Uterus (tissue), 4 donors: ENCODE results near the gene TXNRD3. TPM values are rescaled to one million over a fixed set of nuclear protein-coding genes. Genes with fewer than 3 reads are reported as not detected.

ENCODE experiments used
- DNase-seq, 2 donors: peaks; one replicate each; pipeline ENCODE4 v3.0.0-alpha.2; 2019 to 2020
- H3K27ac ChIP-seq, 2 donors: fragments of 200-600 bp; sonication (generic); 1 replicate in 1 of 2; 2 replicates in 1 of 2; pipeline ENCODE4 v1.5.1; 2016 to 2018
- H3K27me3 ChIP-seq, 2 donors: fragments of 200-600 bp; sonication (generic); one replicate each; pipeline ENCODE4 v1.5.1; 2018 to 2019; ENCODE audit warnings: control low read depth in 1 of 2
- H3K36me3 ChIP-seq, 2 donors: fragments of 200-600 bp; sonication (generic); one replicate each; pipeline ENCODE4 v1.5.1; 2019; ENCODE audit warnings: control low read depth in 1 of 2
- H3K4me1 ChIP-seq, 2 donors: fragments of 200-600 bp; sonication (generic); one replicate each; pipeline ENCODE4 v1.5.1; 2018 to 2019; ENCODE audit warnings: control low read depth in 1 of 2
- H3K4me3 ChIP-seq, 2 donors: fragments of 200-600 bp; sonication (generic); 1 replicate in 1 of 2; 2 replicates in 1 of 2; pipeline ENCODE4 v1.5.1; 2018 to 2019; ENCODE audit warnings: mild to moderate bottlenecking in 1 of 2
- H3K9me3 ChIP-seq, 2 donors: fragments of 200-600 bp; sonication (generic); one replicate each; pipeline ENCODE4 v1.5.1; 2019; ENCODE audit warnings: control low read depth in 1 of 2
- POLR2A ChIP-seq, 2 donors: fragments of 450-650 bp; IDR thresholded peaks; one replicate each; pipeline ENCODE4 v1.6.1; 2016; ENCODE audit warnings: antibody characterized with exemption in 2 of 2, mild to moderate bottlenecking in 1 of 2, moderate library complexity in 1 of 2
- intact Hi-C: fragments of 100-400 bp; cut with DNase I; formaldehyde crosslinking; loops from one replicate; pipeline ENCODE4 v1.15.1; 2023; ENCODE audit warnings: low total_unique reads
- total RNA-seq, 4 donors: library from RNA; depleted of rRNA in 3 of 4; stranded (reverse); fragments of >200 nt in 3 of 4; gene quantifications; one replicate each; pipeline versions ENCODE4 v1.1.0 to v1.2.4, GENCODE V29; 2014 to 2023
- TF ChIP-seq, protein P1 (sequence below), 4 experiments: fragments of 200-600 bp in 2 of 4; fragments of 450-650 bp in 2 of 4; sonication (generic) in 2 of 4; IDR thresholded peaks; one replicate each; pipeline ENCODE4 v1.5.1; 2016 to 2019; ENCODE audit warnings: antibody characterized with exemption in 4 of 4, mild to moderate bottlenecking in 2 of 4, moderate library complexity in 1 of 4
- donor health status: DM: yes; HTN: yes; CAD: no.

The TXNRD3 gene
- total RNA-seq, 4 donors from 2014 or later = 13.8 to 31.2 (median 17.8) TPM

DNA sequence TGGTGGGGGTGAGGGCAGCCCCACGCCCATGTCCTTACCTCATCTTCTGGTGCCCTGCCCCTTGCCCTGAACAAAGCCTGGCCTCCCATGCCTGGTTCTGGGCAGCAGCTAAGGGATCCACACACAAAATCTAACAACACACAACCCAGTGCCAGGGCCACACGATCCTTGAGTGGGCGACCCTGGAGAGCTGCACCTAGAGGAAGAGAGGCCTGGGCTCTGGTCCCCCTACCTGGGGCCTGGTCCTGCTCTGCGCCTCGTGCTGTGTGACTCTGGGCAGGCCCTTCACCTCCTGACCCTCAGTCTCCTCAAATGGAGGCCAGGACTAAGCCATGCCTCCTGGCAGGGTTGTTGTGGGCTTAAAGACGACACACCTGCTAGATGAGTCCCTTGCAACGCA is 76.2 kb downstream of the TXNRD3 start:
- Histone ChIP-seq H3K4me3 (no peak overlapping the region), H3K27me3 (no peaks in the 10 kb centered on the region), H3K4me1 (no peaks in the 10 kb centered on the region), H3K27ac (no peak overlapping the region), H3K36me3 (no peaks in the 10 kb centered on the region), H3K9me3 (no peaks in the 10 kb centered on the region)
- TF ChIP-seq, protein P1, sequence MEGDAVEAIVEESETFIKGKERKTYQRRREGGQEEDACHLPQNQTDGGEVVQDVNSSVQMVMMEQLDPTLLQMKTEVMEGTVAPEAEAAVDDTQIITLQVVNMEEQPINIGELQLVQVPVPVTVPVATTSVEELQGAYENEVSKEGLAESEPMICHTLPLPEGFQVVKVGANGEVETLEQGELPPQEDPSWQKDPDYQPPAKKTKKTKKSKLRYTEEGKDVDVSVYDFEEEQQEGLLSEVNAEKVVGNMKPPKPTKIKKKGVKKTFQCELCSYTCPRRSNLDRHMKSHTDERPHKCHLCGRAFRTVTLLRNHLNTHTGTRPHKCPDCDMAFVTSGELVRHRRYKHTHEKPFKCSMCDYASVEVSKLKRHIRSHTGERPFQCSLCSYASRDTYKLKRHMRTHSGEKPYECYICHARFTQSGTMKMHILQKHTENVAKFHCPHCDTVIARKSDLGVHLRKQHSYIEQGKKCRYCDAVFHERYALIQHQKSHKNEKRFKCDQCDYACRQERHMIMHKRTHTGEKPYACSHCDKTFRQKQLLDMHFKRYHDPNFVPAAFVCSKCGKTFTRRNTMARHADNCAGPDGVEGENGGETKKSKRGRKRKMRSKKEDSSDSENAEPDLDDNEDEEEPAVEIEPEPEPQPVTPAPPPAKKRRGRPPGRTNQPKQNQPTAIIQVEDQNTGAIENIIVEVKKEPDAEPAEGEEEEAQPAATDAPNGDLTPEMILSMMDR (IDR thresholded peaks at IDR 0.05) = no peak
- TF ChIP-seq POLR2A (IDR thresholded peaks at IDR 0.05) = no peak
- DNase-seq = no peak
- intact Hi-C loops = no loop called here

DNA sequence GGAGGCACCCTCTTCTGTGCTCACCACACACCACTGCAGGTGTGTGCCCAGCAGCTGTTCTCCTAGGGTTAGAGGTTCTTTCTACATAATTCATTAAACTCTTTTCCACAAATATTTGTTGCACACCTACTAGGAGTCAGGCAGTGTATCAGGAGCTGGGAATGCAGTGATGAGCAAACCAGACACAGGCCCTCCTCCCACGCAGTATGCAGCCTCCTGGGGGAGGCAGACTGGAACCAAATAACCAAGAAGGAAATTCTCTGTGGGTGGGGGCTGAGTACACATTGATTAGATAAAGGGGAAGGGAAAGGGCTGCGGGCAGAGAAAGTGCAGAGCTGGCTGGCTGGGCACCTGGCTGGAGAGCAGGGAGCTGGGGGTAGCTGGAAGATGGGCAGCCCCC is 77.7 kb downstream of the TXNRD3 start:
- no peak for DNase-seq
- no peaks in the 10 kb centered on the region for H3K36me3 ChIP-seq
- H3K27ac ChIP-seq = no peak overlapping the region
- H3K4me3 ChIP-seq = no peak overlapping the region
- TF ChIP-seq, protein P1 (IDR thresholded peaks at IDR 0.05) = no peak
- no peaks in the 10 kb centered on the region for H3K27me3 ChIP-seq
- H3K9me3 ChIP-seq = no peaks in the 10 kb centered on the region
- intact Hi-C loops = no loop called here
- no peaks in the 10 kb centered on the region for H3K4me1 ChIP-seq

DNA sequence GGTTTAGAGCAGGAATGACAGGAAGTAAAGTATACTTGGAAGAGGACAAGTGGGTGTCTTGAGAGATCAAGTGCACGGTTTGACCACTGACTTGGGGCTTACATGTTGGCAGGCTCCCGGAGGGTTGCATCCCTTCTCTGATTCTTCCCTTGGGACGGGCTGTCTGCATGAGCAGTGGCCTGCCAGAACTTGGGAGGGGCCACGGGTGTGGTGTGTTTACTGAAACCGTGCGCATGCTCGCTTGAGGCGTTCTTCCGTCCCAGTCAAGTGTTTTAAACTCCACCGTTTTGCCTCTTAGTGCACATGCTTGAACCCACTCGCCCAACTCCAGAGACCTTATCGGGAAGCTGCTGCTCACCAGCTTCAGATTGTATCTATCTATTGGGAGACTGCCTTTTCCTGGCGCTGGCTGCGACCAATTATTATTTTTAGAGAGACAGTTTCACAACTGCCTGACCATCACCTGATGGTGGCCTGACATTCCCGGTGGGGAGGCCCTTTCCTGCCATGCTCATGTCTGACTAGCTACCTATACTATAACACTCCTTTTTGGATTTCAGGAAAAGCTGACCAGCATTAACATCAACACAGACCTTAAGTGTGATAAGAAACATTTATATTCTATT is 81.3 kb downstream of the TXNRD3 start:
- no peak overlapping the region for H3K27ac ChIP-seq
- no peak for DNase-seq
- no peaks in the 10 kb centered on the region for H3K36me3 ChIP-seq
- H3K27me3 ChIP-seq = no peaks in the 10 kb centered on the region
- no peaks in the 10 kb centered on the region for H3K9me3 ChIP-seq
- intact Hi-C loops = no loop called here
- no peaks in the 10 kb centered on the region for H3K4me1 ChIP-seq
- H3K4me3 ChIP-seq = no peak overlapping the region
- TF ChIP-seq POLR2A (IDR thresholded peaks at IDR 0.05) = no peak
- TF ChIP-seq, protein P1 (IDR thresholded peaks at IDR 0.05) = no peak

DNA sequence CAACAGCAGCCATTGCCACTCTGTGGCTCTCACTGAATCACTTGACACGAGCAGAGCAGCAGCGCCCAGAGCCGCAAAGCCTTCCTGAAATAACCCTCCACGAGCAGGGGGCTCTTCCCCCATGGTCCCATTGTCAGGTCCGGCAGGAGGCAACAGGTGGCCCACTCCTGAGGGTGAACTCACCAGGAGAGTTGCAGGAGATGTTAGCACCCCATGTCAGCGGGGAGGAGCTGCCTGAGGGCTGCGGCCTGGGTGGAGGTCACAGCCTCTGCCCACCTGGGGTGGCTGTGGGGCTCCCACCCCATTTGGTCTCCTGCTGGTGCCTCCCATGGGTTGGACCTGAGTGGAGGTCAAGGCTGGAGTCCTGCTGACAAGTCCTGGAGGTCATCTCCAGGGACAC is 83.8 kb downstream of the TXNRD3 start:
- no peak for DNase-seq
- no peak for TF ChIP-seq POLR2A (IDR thresholded peaks at IDR 0.05)
- TF ChIP-seq, protein P1 (IDR thresholded peaks at IDR 0.05) = no peak
- H3K27ac ChIP-seq = no peak overlapping the region
- no peak overlapping the region for H3K4me3 ChIP-seq
- H3K27me3 ChIP-seq = no peaks in the 10 kb centered on the region
- intact Hi-C loops = no loop called here
- no peaks in the 10 kb centered on the region for H3K9me3 ChIP-seq
- no peaks in the 10 kb centered on the region for H3K36me3 ChIP-seq
- H3K4me1 ChIP-seq = no peaks in the 10 kb centered on the region

DNA sequence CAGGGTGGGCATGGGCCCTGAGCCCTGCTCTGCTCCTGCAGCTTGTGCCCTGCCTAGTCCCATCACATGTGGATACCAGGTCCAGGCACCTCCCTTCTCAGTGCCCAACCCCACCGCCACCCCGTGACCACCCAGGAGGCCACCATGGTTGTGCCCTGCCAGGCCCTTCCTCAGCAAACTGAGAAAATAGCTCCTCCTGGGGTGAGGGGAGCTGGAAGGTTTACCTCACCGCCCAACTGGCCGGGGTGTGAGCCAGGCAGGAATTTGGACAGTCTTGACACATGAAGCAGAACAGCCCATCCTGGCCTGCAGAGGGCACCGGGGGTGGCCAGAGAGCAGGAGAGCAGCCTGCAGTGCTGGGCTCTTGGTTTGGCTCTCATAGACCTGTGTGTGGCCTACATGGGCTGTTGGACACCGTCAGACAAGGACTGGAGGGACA is 84.8 kb downstream of the TXNRD3 start:
- H3K4me3 ChIP-seq = no peak overlapping the region
- H3K4me1 ChIP-seq = no peaks in the 10 kb centered on the region
- no peaks in the 10 kb centered on the region for H3K36me3 ChIP-seq
- intact Hi-C loops = no loop called here
- no peak overlapping the region for H3K27ac ChIP-seq
- DNase-seq = no peak
- no peak for TF ChIP-seq POLR2A (IDR thresholded peaks at IDR 0.05)
- TF ChIP-seq, protein P1 (IDR thresholded peaks at IDR 0.05) = no peak
- H3K27me3 ChIP-seq = no peaks in the 10 kb centered on the region
- H3K9me3 ChIP-seq = no peaks in the 10 kb centered on the region
